T-helper 1 cell (primary cell): ENCODE data around the gene SLC66A3.

Experiments
- DNase-seq, 5 donors: peaks; one replicate each; pipeline ENCODE4 v3.0.0-alpha.2; 2012 to 2020

Gene SLC66A3

DNA sequence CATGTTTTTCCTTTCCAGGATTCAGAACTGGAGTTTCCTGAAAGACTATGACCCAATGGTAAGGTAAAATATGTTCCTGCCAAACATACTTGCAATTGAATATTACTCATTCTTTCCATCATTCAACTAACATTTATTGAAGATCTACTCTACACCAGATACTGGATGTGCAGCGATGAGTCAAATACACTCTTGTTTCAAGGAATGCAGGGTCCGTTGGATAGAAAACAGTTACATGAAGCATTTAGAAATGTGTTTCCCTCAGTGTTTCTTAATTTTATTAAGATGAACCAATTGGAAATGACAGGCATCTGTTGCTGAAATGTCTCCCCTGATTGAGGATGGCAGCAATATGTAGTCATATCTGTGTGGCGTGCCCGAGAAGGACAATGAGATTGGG is 14.8 kb upstream of the SLC66A3 start:
- no peak for DNase-seq

DNA sequence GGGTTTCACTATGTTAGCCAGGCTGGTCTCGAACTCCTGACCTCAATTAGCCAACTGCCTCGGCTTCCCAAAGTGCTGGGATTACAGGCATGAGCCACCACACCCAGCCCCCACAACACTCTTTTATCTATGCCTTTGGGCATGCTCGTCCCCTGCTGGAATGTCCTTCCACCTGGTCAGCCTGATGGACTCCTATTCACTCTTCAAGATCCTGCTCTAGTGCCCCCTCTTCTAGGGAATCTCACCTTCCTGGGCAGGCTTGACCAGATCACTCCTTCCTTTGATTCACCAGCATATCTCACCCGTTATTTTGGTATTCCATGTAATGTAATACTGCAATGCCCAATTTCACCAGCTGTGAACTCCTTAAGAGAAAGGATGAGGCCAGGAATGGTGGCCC is 13.9 kb upstream of the SLC66A3 start:
- DNase-seq: no peak

DNA sequence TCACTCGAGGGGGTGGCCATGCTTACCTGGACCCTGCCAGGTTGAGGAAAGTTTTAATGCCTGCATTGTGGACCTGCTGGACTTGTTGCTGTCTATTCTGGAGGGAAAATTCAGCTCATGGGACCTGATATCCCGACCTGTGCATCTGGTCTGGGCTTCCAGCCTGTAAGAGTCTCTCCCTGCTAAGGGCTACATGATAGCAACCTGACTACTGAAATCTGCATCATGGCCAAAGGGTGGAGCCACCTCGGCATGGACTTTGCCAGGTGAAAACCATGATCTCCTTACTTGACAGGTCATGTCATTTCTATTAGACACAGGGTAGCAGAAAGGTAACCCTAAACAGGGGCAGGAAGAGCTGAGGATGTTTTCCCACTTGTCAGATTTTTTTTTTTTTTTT is 12.9 kb upstream of the SLC66A3 start:
- no peak for DNase-seq

DNA sequence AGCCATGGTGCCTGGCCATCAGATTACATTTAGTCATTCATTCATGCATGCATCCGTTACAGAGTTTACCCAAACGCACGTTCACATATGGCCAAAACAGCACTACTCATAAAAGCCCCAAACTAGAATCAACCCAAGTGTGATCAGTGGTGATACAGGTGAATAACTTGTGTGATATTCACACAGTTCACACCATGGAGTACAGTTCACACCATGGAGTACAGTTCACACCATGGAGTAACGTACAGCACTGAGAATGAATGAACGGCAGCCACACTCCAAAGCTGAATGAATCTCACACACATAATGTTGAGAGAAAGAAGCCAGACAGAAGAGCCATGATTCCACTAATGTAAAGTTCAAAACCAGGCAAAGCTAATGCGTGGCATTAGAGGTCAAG is 12.3 kb upstream of the SLC66A3 start:
- no peak for DNase-seq

DNA sequence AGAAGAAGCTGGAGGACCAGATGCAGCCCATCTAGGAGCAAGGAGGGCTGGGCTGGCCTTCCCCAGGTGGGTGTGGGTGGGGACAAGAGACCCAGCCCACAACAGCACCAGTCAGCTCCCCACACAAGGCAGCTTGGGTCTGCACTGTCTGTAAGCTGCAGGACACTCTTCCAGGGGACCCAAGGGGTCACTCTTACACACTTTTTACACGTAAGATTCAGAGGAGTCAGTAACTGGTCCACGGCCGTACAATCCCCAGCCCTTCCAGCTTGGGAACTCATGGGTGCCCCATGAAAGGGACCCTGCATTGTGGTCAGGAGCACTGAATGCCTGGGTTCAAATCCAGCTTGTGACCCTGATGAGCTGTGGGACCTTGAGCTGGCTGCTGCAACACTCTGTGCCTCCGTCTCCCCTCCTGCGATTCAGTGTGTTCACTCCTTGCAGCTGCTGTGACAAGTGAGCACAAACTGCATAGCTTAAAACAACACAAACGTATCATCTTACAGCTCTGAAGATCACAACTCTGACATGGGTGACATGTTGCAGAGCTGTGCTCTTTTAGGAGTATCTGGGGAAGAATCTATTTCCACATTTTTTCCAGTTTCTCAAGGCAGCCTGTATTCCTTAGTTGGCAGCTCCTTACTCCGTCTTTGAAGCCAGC is 11.1 kb upstream of the SLC66A3 start:
- DNase-seq: no peak

DNA sequence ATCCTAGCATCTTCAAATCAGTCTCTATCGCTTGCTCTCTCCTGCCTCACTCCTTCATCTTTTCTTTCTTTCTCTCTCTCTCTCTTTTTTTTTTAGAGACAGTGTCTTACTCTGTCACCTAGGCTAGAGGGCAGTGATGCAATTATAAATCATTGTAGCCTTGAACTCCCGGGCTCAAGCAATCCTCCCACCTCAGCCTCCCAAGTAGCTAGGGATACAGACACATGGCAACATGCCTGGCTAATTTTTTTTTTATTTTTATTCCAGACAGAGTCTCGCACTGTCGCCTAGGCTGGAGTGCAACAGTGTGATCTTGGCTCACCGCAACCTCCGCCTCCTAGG is 10.6 kb upstream of the SLC66A3 start:
- no peak for DNase-seq

DNA sequence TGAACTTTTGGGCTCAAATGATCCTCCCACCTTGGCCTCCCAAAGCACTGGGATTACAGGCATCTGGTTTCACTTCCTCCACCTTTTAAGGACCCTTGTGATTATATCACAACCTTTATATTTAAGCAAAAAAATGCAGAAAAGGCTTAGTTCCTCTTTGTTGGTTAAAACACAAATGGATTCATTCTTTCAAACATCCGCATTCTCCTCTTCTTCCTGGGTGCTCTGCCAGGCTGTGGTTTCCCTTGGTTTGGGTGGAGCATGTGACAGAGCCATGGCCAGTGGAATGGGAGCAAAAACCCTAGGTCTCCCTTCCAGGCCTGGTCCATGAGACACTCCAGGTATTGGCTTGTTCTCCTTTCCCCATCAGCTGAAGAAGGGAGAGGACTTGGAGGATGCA is 9.9 kb upstream of the SLC66A3 start:
- no peak for DNase-seq

DNA sequence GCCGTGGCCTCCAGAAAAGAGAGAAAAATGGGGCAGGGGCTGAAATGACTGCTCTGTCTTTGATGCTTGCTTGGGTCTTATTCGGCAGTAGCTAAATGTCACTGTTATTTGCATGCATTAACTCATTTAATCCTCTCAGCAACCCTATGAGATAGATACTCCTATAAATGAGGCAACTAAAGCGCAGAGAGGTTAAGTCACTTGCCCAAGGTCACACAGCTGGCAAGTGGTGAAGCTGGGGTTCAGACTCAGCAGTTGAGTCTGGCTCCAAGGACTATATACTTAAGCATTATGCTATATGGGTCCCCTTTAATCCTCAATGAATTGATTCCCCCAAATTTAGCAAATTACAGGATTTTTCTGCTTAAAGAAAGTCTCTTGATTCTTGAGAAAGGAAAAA is 9.2 kb upstream of the SLC66A3 start:
- DNase-seq: no peak

DNA sequence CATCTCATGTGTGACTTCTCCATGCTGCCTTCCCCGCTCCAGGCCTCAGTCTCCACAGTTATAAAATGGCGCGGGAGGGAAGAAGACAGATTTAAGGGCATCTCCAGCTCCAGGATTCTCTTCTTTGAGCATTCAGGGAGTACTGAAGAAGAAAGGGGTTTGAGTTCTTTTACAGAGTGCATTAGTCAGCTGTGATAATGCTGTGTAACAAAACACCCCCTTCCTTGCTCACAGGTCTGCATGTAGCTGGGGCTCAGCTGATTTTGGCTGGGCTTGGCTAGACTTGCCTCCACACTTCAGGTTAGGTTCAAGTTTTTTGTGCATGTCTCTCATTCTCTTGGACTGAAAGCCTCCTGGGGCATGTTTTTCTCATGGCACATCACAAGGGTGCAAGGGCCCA is 8.0 kb upstream of the SLC66A3 start:
- no peak for DNase-seq

DNA sequence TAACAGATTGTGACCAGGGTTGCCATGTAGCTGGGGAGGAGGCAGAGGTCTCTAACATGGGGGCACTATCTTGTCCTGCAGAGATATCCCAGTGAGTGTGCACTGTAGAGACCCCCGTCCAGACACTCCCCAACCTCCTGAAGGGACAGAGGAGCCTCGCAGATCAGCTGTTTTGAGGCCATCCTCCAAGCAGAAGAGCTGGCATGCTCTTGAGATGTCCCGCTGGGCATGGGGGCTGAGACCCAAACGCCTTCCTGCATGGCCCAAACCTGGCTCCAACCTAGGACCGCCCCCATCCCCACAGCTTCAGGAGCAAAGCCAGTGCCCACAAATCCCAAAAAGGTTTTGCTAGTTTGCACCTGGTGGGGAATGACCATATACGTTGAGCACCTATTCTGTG is 2.7 kb upstream of the SLC66A3 start:
- DNase-seq: no peak

DNA sequence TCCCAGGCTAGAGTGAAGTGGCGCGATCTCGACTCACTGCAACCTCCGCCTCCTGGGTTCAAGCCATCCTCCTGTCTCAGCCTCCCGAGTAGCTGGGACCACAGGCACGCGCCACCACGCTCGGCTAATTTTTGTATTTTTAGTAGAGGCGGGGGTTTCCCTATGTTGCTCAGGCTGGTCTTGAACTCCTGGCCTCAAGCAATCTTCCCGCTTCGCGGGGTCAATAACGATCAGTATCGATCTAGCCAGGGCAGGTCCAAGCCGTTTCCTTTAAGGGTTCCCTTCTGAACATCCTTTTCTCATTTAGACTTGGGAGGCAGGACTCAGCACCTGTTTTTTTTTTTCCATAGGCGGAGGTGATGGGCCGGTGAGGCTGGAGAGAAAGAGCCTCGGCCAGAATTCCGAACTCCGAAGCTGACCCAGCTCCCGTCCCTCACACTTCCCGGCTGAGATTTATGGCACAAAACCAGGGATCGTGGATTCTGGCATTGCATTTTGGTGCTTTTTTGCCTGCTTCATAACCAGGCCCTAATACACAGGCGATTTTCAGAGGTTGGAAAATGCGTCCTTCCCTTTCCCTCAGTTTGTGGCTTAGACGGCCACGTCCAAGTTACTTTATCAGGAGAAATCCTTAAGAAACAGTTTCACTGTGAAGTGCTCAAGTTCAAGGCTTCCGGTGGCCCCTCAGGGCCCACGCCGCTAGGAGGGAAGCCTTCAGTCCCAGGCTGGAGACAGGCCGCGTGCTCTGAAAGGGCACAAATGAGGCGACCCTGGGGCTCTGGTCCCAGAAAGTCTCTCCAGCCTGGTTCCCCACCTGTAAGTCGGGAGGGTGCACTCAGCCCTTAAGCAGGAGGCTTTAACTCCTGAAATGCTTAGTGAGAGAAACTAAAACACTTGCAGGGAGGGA is 998 bp upstream of the SLC66A3 start:
- DNase-seq: no peak

DNA sequence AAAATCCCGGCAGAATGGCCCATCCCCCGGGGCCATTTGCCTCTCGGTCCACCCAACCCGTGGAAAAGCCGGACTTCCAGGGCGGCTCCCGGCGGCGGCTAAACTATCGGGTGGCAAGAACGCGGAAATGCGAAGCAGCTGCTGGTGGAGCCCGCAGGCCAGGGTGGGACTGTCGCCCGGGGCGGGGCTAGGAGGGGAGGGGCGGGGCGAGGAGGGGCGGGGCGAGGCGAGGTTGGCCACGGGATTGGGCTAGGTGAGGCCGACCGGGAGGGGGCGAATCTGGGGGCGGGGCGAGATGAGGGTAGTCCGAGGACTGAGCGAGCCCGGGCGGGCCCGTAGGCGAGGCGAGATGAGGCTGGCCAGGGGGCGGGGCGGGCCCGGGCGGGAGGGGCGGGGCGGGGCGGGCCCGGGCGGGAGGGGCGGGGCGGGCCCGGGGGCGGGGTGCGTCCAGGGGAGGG is 315 bp upstream of the SLC66A3 start:
- peak; percentile 96 to 99 (median 98) for DNase-seq

DNA sequence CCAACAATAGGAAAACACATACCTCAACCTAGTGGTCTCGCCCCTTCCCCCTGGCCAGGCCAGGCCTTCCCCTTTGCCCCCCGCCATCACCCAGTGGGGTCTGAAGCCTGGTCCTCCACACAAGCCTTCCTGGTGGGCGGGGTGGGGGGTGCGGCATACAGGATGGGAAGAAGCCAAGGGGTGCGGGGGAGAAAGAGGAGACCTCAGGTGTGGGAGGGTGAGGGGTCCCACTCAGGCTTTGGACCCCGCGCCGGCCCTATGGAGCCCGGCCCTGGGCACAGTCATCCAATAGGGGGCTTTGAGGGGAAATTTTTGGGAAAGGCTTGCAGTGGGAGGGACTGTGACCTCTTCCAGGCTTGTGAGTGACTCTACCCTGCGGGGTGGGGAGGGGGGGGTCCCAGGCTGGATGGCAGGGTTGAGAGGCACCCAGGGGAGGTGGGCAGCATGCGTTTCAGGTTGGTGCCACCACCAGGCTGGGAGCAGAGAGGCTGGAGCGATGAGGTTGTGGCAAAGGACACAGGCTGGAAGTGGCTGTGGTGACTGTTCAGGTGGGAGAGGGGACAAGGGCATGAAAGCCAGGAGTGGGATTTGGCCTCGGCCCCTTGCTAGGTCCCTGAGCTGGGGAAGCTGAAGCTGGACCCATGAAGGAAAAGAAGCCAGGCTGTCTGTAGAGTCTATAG is 1.3 kb downstream of the SLC66A3 start:
- no peak for DNase-seq

DNA sequence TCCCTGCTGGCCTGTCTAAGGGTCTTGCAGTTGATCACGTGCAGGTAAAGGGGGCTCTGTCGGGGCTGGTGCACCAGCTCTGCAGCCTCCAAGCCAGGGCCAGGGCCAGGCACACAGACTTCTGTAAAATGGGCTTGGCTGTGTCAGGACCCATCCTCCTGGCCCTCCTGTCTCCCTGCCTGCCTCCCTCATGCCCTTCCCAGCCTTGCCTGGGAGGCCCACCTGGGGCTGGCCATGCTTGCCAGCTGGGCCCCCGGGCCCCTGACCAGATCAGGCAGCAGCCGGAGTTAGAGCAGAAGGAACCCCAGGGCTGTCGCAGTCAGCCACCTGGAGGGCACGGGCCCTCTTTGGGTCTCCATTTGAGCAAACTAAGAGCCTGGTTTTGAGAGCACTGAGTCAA is 2.0 kb downstream of the SLC66A3 start:
- no peak for DNase-seq

DNA sequence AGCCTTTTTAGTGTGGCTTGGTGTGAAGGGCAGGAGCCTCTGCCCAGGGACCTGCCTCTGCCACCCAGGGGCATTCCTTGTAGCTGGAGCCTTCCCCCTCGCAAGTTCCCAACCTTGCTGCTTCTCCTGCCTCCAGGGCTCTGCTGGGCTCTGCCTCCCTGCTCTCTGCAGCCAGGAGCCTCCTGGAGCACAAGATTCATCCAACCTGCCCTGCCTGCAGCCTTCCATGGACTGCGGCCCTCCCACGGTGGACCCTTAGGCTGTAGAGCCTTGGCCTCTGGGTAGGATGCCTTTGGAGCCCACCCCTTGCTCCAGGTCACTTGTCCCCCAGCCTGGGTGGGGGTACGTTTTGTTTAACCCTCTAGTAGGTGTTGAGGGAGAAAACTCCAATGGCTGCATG is 2.5 kb downstream of the SLC66A3 start:
- no peak for DNase-seq

DNA sequence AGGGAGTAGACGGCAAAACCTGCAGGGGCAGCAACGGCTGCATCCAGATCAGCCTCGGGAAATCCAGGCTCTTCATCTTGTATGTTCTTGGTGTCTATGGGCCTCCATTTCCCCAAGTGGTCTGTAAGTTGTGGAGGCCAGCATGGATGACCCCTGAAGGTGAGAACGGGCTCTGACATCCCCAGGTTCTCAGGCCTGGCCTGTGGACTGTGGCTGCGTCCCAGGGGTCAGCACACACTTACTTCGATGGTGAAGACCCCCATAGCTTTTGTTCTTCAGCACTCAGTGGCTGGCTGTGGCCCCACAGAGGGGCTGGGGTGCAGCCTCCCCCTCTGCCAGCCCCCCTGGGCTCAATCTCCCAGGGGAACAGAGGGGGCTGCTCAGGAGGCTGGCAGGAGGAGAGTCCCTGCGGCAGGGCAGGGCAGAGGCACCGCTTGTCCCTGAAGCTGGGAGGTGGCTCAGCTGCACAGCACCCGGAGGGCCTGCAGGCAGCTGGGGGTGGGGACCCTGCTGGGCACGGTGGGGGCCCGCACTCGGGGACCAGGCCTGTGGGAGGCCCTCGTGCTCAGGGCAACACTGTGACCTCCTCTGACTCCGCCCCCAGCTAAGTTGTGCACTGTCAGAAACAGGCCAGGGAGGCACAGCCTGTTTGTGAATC is 3.8 kb downstream of the SLC66A3 start:
- DNase-seq: no peak

DNA sequence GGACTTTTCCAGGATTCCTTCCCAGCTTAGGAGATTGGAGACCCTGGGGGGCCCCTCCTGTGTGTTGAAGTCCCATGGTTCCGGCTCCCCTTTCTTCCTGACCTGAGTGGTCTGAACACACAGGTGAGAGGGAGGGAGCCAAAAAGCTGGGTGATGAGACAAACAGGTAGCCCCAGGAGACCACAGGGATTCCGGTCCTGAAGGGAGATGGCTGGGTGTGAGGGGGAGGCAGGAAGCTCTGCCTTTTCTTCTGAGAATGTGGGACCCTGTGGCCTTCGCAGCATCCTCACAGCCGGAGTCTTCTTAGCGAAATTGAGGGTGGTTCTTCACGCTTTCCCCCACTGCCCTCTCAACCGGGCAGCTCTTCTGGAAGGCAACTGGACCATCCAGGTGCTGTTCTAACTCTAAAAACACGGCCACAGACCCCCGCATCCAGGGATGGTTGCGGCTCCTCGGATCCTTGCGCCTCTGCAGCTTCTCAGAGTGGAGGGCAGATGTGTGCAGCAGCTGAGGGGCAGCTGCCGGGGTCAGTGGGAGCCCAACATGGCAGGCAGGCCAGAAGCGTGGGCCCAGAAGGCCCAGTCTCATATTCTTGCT is 4.4 kb downstream of the SLC66A3 start:
- no peak for DNase-seq

DNA sequence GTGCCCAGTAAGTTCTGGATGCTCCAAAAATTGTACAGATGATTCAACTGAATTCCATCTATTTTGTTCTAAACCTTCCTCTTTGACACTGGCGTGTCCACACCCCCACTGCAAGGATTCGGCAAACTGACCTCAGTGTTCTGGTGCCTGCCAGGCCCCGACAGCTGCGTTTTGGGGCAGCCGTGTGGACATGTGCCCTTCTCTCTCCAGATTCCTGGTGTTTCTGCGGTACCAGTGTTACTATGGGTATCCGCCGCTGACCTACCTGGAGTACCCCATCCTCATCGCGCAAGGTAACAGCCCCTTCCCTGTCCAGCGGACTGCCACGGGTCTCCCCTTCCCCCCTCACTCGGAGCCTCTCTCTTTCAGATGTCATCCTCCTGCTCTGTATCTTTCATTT is 5.0 kb downstream of the SLC66A3 start:
- no peak for DNase-seq

DNA sequence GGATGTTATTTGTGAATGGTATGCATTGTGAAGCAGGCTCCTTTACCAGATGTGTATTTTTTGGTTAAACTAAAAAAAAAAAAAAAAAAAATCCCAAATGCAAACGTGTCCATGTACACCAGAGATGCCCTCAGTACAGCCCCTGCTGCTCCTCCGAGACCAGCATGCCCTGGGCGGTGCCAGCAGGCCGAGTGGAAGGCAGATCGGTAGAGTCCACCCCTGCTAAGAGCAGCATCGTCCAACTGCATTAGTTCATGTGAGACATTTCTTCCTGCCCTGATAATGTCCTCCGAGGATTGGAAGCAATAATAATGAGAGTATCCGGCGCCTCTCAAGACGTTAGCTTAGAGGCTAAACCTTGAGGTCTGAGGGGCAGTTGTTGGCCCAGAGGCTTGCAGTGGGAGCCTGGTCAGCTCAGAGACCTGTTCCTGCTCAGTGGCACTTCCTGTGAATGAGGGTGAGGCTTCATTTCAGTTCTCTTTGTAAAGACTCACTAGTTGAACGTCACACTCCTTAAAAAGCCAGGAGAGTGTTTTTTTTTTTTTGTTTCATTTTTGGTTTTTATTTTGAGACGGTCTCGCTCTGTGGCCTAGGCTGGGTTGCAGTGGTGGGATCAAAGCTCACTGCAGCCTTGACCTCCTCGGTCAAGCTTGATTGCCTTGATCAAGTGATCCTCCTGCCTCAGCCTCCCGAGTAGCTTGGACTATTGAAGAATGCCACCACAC is 5.6 kb downstream of the SLC66A3 start:
- DNase-seq: peak in 1 of 5 donors; percentile 75

DNA sequence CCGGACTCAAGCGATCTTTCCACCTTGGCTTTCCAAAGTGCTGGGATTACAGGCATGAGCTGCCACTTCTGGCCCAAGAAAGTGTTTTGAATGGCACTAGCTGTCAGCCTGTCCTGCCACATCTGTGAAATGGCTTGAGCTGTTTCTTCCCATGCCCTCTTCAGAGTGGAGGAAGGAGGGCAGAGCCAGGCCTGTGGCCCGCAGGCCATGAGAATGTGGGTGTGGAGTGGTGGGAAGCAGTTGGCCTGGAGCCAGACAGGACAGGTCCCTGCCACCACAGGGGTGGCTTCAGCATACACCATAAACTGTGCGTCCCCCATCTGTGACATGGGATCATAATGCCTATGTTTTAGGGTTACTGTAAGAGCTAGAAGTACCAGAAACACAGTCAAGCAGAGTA is 6.5 kb downstream of the SLC66A3 start:
- DNase-seq: no peak

DNA sequence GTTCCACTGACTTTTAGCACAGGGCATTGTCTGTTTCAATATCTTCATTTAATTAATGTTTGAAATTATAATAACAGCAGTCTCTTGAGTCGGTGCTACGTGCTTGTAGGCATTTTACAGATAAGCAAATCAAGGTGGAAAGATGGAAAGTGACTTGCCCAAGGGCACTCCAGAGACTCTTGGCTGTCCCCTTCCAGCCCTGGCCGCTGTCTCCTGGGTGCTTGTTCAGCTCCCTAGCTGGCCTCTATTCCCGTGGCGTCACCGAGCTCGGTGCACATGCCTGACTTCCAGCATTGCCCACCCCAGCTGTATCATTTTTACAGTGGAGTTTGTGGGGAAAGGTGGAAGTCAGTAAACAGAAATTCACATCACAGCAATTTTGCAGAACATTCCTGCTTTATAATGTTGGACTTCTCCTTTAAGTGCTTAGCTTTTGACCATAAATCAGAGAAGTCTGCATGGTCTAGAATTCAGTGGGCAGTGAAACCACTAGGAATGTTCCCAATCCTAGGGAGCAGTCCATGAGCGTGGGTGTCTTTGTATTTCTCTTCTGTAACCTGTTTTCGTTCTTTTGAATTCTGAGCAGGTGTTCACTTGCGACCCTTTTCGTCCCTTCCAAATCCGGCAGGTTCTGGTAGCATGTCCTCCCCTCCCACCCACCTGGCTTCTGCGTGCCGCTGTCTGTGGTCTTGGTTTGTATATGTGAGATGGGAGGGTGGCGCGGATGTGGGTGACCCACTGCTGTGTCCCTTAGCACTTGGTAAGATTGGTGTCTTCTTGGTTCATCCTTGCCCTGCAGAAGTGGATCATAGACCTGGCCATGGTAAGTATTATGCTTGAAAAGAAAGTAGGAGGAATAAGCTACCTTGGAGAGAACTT is 8.4 kb downstream of the SLC66A3 start:
- no peak for DNase-seq
